A549 (cell line): ENCODE results near the gene PRDX5. TPM values are rescaled to one million over a fixed set of nuclear protein-coding genes. Genes with fewer than 3 reads are reported as not detected.

Source experiments
- ATOH8 ChIP-seq: fragments of 250-450 bp; sonication (Bioruptor Pico); IDR thresholded peaks from 2 replicates; pipeline ENCODE4 v1.5.0; 2020; ENCODE audit warnings: low read depth, mild to moderate bottlenecking, moderate library complexity
- BHLHE40 ChIP-seq: IDR thresholded peaks from 2 replicates; pipeline ENCODE4 v1.6.1; 2012; ENCODE audit warnings: low read depth, low read length, inconsistent platforms
- CBX2 ChIP-seq: fragments of 200-600 bp; sonication (generic); IDR thresholded peaks from 2 replicates; pipeline ENCODE4 v1.6.1; 2016; ENCODE audit warnings: low read depth, mild to moderate bottlenecking, borderline replicate concordance
- CEBPB ChIP-seq, 2 experiments: fragments of >200 bp in 1 of 2; sonication (Bioruptor Twin) in 1 of 2; formaldehyde crosslinking in 1 of 2; IDR thresholded peaks; 2 replicates each; pipeline ENCODE4 v1.6.1; 2012 to 2016
- CHD2 ChIP-seq: fragments of 150-350 bp; IDR thresholded peaks from 2 replicates; pipeline ENCODE4 v1.6.1; 2014; ENCODE audit warnings: low read length; ENCODE audit not compliant: partially characterized antibody
- CTCF ChIP-seq: fragments of >200 bp; sonication (Bioruptor Twin); formaldehyde crosslinking; IDR thresholded peaks from 3 replicates; pipeline ENCODE4 v1.5.1; 2016
- EHF ChIP-seq: fragments of 250-450 bp; sonication (Bioruptor Pico); IDR thresholded peaks from 2 replicates; pipeline ENCODE4 v1.5.0; 2020; ENCODE audit warnings: mild to moderate bottlenecking
- FOSB ChIP-seq: fragments of 250-450 bp; sonication (Bioruptor Pico); IDR thresholded peaks from 2 replicates; pipeline ENCODE4 v1.5.0; 2020; ENCODE audit warnings: mild to moderate bottlenecking, moderate library complexity
- FOXS1 ChIP-seq: fragments of 250-450 bp; sonication (Bioruptor Pico); IDR thresholded peaks from 2 replicates; pipeline ENCODE4 v1.5.0; 2020; ENCODE audit warnings: mild to moderate bottlenecking, moderate library complexity
- HDAC2 ChIP-seq: fragments of 200-600 bp; sonication (generic); IDR thresholded peaks from 2 replicates; pipeline ENCODE4 v1.6.1; 2016
- HEYL ChIP-seq: fragments of 250-450 bp; sonication (Bioruptor Pico); IDR thresholded peaks from 2 replicates; pipeline ENCODE4 v1.8.0; 2021; ENCODE audit warnings: mild to moderate bottlenecking, moderate library complexity
- HOXA7 ChIP-seq: fragments of 250-450 bp; sonication (Bioruptor Pico); IDR thresholded peaks from 2 replicates; pipeline ENCODE4 v1.5.0; 2020; ENCODE audit warnings: mild to moderate bottlenecking, moderate library complexity
- HOXB13 ChIP-seq: fragments of 250-450 bp; sonication (Bioruptor Pico); IDR thresholded peaks from 2 replicates; pipeline ENCODE4 v1.5.0; 2020; ENCODE audit warnings: low read depth, mild to moderate bottlenecking, moderate library complexity
- KDM1A ChIP-seq: fragments of 200-600 bp; sonication (generic); IDR thresholded peaks from 2 replicates; pipeline ENCODE4 v1.6.1; 2016; ENCODE audit warnings: low read depth, mild to moderate bottlenecking
- KDM5A ChIP-seq: fragments of 200-600 bp; sonication (generic); IDR thresholded peaks from 2 replicates; pipeline ENCODE4 v1.6.1; 2016; ENCODE audit warnings: antibody characterized with exemption, mild to moderate bottlenecking
- MAX ChIP-seq: IDR thresholded peaks from 2 replicates; pipeline ENCODE4 v1.6.1; 2012
- NR3C1 ChIP-seq: fragments of >200 bp; sonication (Bioruptor Twin); formaldehyde crosslinking; IDR thresholded peaks from 3 replicates; pipeline ENCODE4 v1.6.1; 2017
- PBX3 ChIP-seq: IDR thresholded peaks from 2 replicates; pipeline ENCODE4 v1.6.1; 2012
- PHF8 ChIP-seq: fragments of 200-600 bp; sonication (generic); IDR thresholded peaks from 2 replicates; pipeline ENCODE4 v1.6.1; 2016; ENCODE audit warnings: low read depth, mild to moderate bottlenecking, antibody characterized with exemption, moderate library complexity, borderline replicate concordance
- POLR2AphosphoS2 ChIP-seq: conservative IDR thresholded peaks from 2 replicates; pipeline ENCODE4 v1.6.1; 2012; ENCODE audit warnings: low read length, improper control_type of control experiment, inconsistent platforms
- RAD21 ChIP-seq, 2 experiments: fragments of >200 bp in 1 of 2; sonication (Bioruptor Twin) in 1 of 2; formaldehyde crosslinking in 1 of 2; IDR thresholded peaks in 1 of 2; conservative IDR thresholded peaks in 1 of 2; 2 replicates in 1 of 2; 3 replicates in 1 of 2; pipeline ENCODE4 v1.6.1; 2012 to 2018; ENCODE audit warnings: inconsistent platforms in 1 of 2
- SMC3 ChIP-seq: fragments of >200 bp; sonication (Bioruptor Twin); formaldehyde crosslinking; IDR thresholded peaks from 3 replicates; pipeline ENCODE4 v1.6.1; 2018; ENCODE audit warnings: inconsistent platforms
- TFCP2L1 ChIP-seq: fragments of 250-450 bp; sonication (Bioruptor Pico); IDR thresholded peaks from 2 replicates; pipeline ENCODE4 v1.5.0; 2021; ENCODE audit warnings: mild to moderate bottlenecking
- TP53 ChIP-seq: fragments of 250-450 bp; sonication (Bioruptor Pico); IDR thresholded peaks from 2 replicates; pipeline ENCODE4 v1.5.0; 2021; ENCODE audit warnings: mild to moderate bottlenecking, moderate library complexity
- ZC3H11A ChIP-seq: fragments of 450-650 bp; IDR thresholded peaks from 2 replicates; pipeline ENCODE4 v1.6.1; 2014; ENCODE audit warnings: antibody characterized with exemption, mild to moderate bottlenecking
- ZNF302 ChIP-seq: fragments of 250-450 bp; sonication (Bioruptor Pico); IDR thresholded peaks from 2 replicates; pipeline ENCODE4 v1.9.0; 2021; ENCODE audit warnings: inconsistent platforms, mild to moderate bottlenecking, moderate library complexity
- polyA plus RNA-seq, 4 experiments: library from polyadenylated mRNA; depleted of rRNA in 3 of 4; stranded (reverse); fragments of >200 nt; fragmentation: RNase III in 1 of 4; extraction: RNeasy Plus Mini Kit Qiagen cat#74134 plus additional on column Dnase treatment in 1 of 4; gene quantifications; 2 replicates in 3 of 4; 3 replicates in 1 of 4; pipeline ENCODE4 v1.2.3, GENCODE V29; 2011 to 2017

PRDX5 gene
- polyA plus RNA-seq, 2 of the 4 experiments (the other 2 are of a cell fraction): 377 to 491 TPM

GRCh38 chr11:64269540-64270220 lies 48.2 kb upstream of the PRDX5 start (continued):
- 0 out of 2 replicates have a peak, but pooled peaks have one; percentile 27 for TF ChIP-seq TP53 (CRISPR knock-in tag)
- peak; percentile 56; the same call in 1 of the 2 replicates for TF ChIP-seq PHF8
- no peak for TF ChIP-seq KDM1A
- TF ChIP-seq ZNF302: no peak
- no peak for TF ChIP-seq HEYL
- no peak; the same call in 1 of the 2 replicates for TF ChIP-seq HOXA7
- TF ChIP-seq KDM5A: no peak
- TF ChIP-seq POLR2AphosphoS2: peak; percentile 6; the same call in 1 of the 2 replicates
- TF ChIP-seq SMC3: peak; percentile 4; the same call in 1 of the 3 replicates
- TF ChIP-seq RAD21 (conservative IDR thresholded peaks at IDR 0.05 in 1 of 2, IDR thresholded peaks at IDR 0.05 in 1 of 2): no peak
- peak; percentile 84 for TF ChIP-seq MAX
- no peak for TF ChIP-seq ATOH8
- TF ChIP-seq CTCF: peak; percentile 12; the same call in 1 of the 3 replicates
- no peak for TF ChIP-seq EHF
- TF ChIP-seq FOSB (CRISPR knock-in tag): no peak
- TF ChIP-seq NR3C1: no peak
- TF ChIP-seq FOXS1: no peak
- no peak for TF ChIP-seq ZC3H11A
- no peak for TF ChIP-seq BHLHE40
- TF ChIP-seq PBX3: peak; percentile 19
- peak; percentile 75 to 87; a peak in 3 of 4 replicates for TF ChIP-seq CEBPB (IDR thresholded peaks at IDR 0.05)
- no peak for TF ChIP-seq HOXB13 (CRISPR knock-in tag)
- no peak for TF ChIP-seq CBX2
- TF ChIP-seq TFCP2L1 (CRISPR knock-in tag): no peak
- TF ChIP-seq CHD2: no peak
- no peak for TF ChIP-seq HDAC2
